ENCODE measurements around the gene SLC5A4.

Gene SLC5A4

GRCh38 chr22:32175683-32176644, 79.2 kb downstream of the SLC5A4 start:
- no peak overlapping the region for H3K4me3 ChIP-seq (ENCODE audit: low read depth, low read length)

GRCh38 chr22:32175115-32175514, 80.0 kb downstream of the SLC5A4 start:
- Histone ChIP-seq H3K27ac (no peak overlapping the region), H3K9ac (no peak overlapping the region), H3K4me2 (ENCODE audit: low read length) (no peak overlapping the region), H3K27me3 (ENCODE audit: control insufficient read depth, insufficient read depth, low read length) (no peaks in the 10 kb centered on the region), H3K4me3 (ENCODE audit: low read depth, low read length) (no peak overlapping the region), H3K4me1 (no peaks in the 10 kb centered on the region), H2AFZ (no peak overlapping the region), H3K79me2 (no peaks in the 10 kb centered on the region), H3K9me3 (ENCODE audit: control insufficient read depth, low read length) (no peaks in the 10 kb centered on the region), H3K36me3 (ENCODE audit: control insufficient read depth, insufficient read depth, low read length) (no peaks in the 10 kb centered on the region)
- TF ChIP-seq, protein P1, sequence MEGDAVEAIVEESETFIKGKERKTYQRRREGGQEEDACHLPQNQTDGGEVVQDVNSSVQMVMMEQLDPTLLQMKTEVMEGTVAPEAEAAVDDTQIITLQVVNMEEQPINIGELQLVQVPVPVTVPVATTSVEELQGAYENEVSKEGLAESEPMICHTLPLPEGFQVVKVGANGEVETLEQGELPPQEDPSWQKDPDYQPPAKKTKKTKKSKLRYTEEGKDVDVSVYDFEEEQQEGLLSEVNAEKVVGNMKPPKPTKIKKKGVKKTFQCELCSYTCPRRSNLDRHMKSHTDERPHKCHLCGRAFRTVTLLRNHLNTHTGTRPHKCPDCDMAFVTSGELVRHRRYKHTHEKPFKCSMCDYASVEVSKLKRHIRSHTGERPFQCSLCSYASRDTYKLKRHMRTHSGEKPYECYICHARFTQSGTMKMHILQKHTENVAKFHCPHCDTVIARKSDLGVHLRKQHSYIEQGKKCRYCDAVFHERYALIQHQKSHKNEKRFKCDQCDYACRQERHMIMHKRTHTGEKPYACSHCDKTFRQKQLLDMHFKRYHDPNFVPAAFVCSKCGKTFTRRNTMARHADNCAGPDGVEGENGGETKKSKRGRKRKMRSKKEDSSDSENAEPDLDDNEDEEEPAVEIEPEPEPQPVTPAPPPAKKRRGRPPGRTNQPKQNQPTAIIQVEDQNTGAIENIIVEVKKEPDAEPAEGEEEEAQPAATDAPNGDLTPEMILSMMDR (IDR thresholded peaks at IDR 0.05): no peak

More at GRCh38 chr22:32175683-32176644, 79.2 kb downstream of the SLC5A4 start:
- Histone ChIP-seq H2AFZ (no peak overlapping the region), H3K27ac (no peak overlapping the region), H3K4me2 (ENCODE audit: low read length) (no peak overlapping the region), H3K4me1 (no peaks in the 10 kb centered on the region), H3K9ac (no peak overlapping the region), H3K27me3 (ENCODE audit: control insufficient read depth, insufficient read depth, low read length) (no peaks in the 10 kb centered on the region), H3K36me3 (ENCODE audit: control insufficient read depth, insufficient read depth, low read length) (no peaks in the 10 kb centered on the region), H3K79me2 (no peaks in the 10 kb centered on the region), H3K9me3 (ENCODE audit: control insufficient read depth, low read length) (no peaks in the 10 kb centered on the region)
- TF ChIP-seq, protein P1 (IDR thresholded peaks at IDR 0.05): no peak

All from parathyroid adenoma (tissue), 2 donors.